ENCODE measurements around the gene SLC38A8. TPM values are rescaled to one million over a fixed set of nuclear protein-coding genes. Genes with fewer than 3 reads are reported as not detected.

The SLC38A8 gene
- polyA plus RNA-seq, 2 of the 4 experiments (the other 2 are of a cell fraction), result not detected

- no peak for FAIRE-seq
- DNase-seq (ENCODE audit: low read depth in 1 of 2, low spot score in 1 of 2), result no peak
- H3K9me3 ChIP-seq, result no peaks in the 10 kb centered on the region
- 94% methylated on average over 16 of the region's 18 CpGs for WGBS (ENCODE audit: missing lambda C conversion rate)
- ChIA-PET CTCF (interaction anchor here (0.5 to 4.2 kb wide), 12 partner anchors 8 to 217 kb away, joined by 3 to 28 read pairs (median 4); partner anchors contain the start of gene TAF1C), POLR2A (no interaction called here)
- no peak for TF ChIP-seq POLR2AphosphoS2 (conservative IDR thresholded peaks at IDR 0.05; ENCODE audit: low read length)
- no peak for TF ChIP-seq FOSB (CRISPR knock-in tag; IDR thresholded peaks at IDR 0.05)
- no peak for TF ChIP-seq ZSCAN20 (CRISPR knock-in tag; IDR thresholded peaks at IDR 0.05)
- no peak for TF ChIP-seq HOXB5 (CRISPR knock-in tag; IDR thresholded peaks at IDR 0.05)
- TF ChIP-seq CBX8 (IDR thresholded peaks at IDR 0.05), result no peak
- no peak for TF ChIP-seq FOXS1 (CRISPR knock-in tag; IDR thresholded peaks at IDR 0.05)
- TF ChIP-seq NR3C1 (IDR thresholded peaks at IDR 0.05), result no peak
- TF ChIP-seq GATA3 (IDR thresholded peaks at IDR 0.05; ENCODE audit: borderline replicate concordance), result no peak
- TF ChIP-seq TFCP2L1 (CRISPR knock-in tag; IDR thresholded peaks at IDR 0.05), result no peak
- TF ChIP-seq KDM5A (IDR thresholded peaks at IDR 0.05), result no peak
- no peak for TF ChIP-seq ZNF302 (CRISPR knock-in tag; IDR thresholded peaks at IDR 0.05)
- TF ChIP-seq SREBF2 (IDR thresholded peaks at IDR 0.05), result no peak
- no peak for TF ChIP-seq RNF2 (IDR thresholded peaks at IDR 0.05; ENCODE audit: borderline replicate concordance, low read depth)
- TF ChIP-seq MAFK (IDR thresholded peaks at IDR 0.05; ENCODE audit: partially characterized antibody), result no peak
- TF ChIP-seq BCL3 (IDR thresholded peaks at IDR 0.05), result no peak
- no peak for TF ChIP-seq CTCF (IDR thresholded peaks at IDR 0.05)
- TF ChIP-seq MYC (IDR thresholded peaks at IDR 0.05; ENCODE audit: borderline replicate concordance, low read length), result no peak
- TF ChIP-seq CBX2 (IDR thresholded peaks at IDR 0.05; ENCODE audit: borderline replicate concordance, low read depth), result no peak
- no peak for TF ChIP-seq RFX5 (IDR thresholded peaks at IDR 0.05)
- H3K4me2 ChIP-seq, result no peak overlapping the region
- ATAC-seq, result peak in 1 of 2 experiments; percentile 1; a peak in 3 of 6 replicates
- no peak overlapping the region for H3K27ac ChIP-seq
- no peaks in the 10 kb centered on the region for H3K4me1 ChIP-seq
- H3K4me3 ChIP-seq, result no peak overlapping the region
Observed at GRCh38 chr16:83969771-83970429, 72.7 kb downstream of the SLC38A8 start.

GRCh38 chr16:83968891-83969649, 73.5 kb downstream of the SLC38A8 start:
- POLR2A ChIA-PET, result no interaction called here
- TF ChIP-seq FOSL2 (IDR thresholded peaks at IDR 0.05) (no peak), FOSL2 (CRISPR knock-in tag; IDR thresholded peaks at IDR 0.05) (no peak), RARB (CRISPR knock-in tag; IDR thresholded peaks at IDR 0.05) (no peak), NR3C1 (IDR thresholded peaks at IDR 0.05) (no peak), SREBF2 (IDR thresholded peaks at IDR 0.05) (no peak), RFX5 (IDR thresholded peaks at IDR 0.05) (no peak), KDM5A (IDR thresholded peaks at IDR 0.05) (no peak), MAX (IDR thresholded peaks at IDR 0.05) (no peak), HDAC2 (IDR thresholded peaks at IDR 0.05) (no peak), HES2 (IDR thresholded peaks at IDR 0.05) (no peak), POLR2AphosphoS2 (conservative IDR thresholded peaks at IDR 0.05; ENCODE audit: low read length) (no peak), EHF (CRISPR knock-in tag; IDR thresholded peaks at IDR 0.05) (no peak), MAFK (IDR thresholded peaks at IDR 0.05; ENCODE audit: partially characterized antibody) (no peak), CTCF (IDR thresholded peaks at IDR 0.05) (no peak), CHD4 (IDR thresholded peaks at IDR 0.05; ENCODE audit: borderline replicate concordance) (no peak), HEYL (CRISPR knock-in tag; IDR thresholded peaks at IDR 0.05) (no peak)
- Histone ChIP-seq H3K4me3 (no peak overlapping the region), H3K4me1 (no peaks in the 10 kb centered on the region), H3K4me2 (no peak overlapping the region), H3K9me3 (no peaks in the 10 kb centered on the region), H3K27ac (no peak overlapping the region)
- DNase-seq (ENCODE audit: low read depth in 1 of 2, low spot score in 1 of 2), result no peak
- WGBS (ENCODE audit: missing lambda C conversion rate), result 88% methylated on average over 25 of the region's 45 CpGs
- CTCF ChIA-PET, result interaction anchor here (0.9 to 4.2 kb wide), 7 partner anchors 7 to 218 kb away, joined by 3 to 28 read pairs (median 5); partner anchors contain the start of gene TAF1C
- ATAC-seq, result no peak
- FAIRE-seq, result no peak
